DND-41 (cell line): ENCODE measurements around the gene PER2.
"Not testable (repeated sequence)": the region's sequence is repeated elsewhere in the genome, so short reads cannot be mapped to it uniquely, and the experiment has no call there.

Experiments
- CTCF ChIP-seq: IDR thresholded peaks from 2 replicates; pipeline ENCODE4 v1.5.1; 2012; ENCODE audit warnings: borderline replicate concordance, low read length, moderate library complexity, mild to moderate bottlenecking; ENCODE audit not compliant: poor library complexity, severe bottlenecking; ENCODE audit errors: extremely low read depth
- EZH2 ChIP-seq: IDR thresholded peaks from 3 replicates; pipeline ENCODE4 v1.6.1; 2012; ENCODE audit warnings: borderline replicate concordance, low read depth, mild to moderate bottlenecking, moderate library complexity, low read length, inconsistent platforms; ENCODE audit not compliant: severe bottlenecking

GRCh38 chr2:238310721-238311120 is 22.3 kb upstream of the PER2 start:
- not testable (repeated sequence) for TF ChIP-seq CTCF, EZH2
